ENCODE measurements around the gene PHF14.

GRCh38 chr7:11216276-11216675, 242.6 kb downstream of the PHF14 start:
- no peak for TF ChIP-seq CTCF (conservative IDR thresholded peaks at IDR 0.05)
- TF ChIP-seq EZH2 (IDR thresholded peaks at IDR 0.05; ENCODE audit: low read depth), result no peak
